OCI-LY1 (cell line): ENCODE measurements around the gene FAM89B.

Source experiments
- CTCF ChIP-seq: fragments of 200-600 bp; sonication (generic), shearing (Covaris generic); IDR thresholded peaks from 2 replicates; pipeline ENCODE4 v1.5.1; 2017; ENCODE audit warnings: mild to moderate bottlenecking, antibody characterized with exemption, low read length, moderate library complexity, mixed read lengths
- EZH2 ChIP-seq: fragments of 200-600 bp; sonication (generic), shearing (Covaris generic); IDR thresholded peaks from 2 replicates; pipeline ENCODE4 v1.8.0; 2017; ENCODE audit warnings: borderline replicate concordance, mixed run types, mild to moderate bottlenecking, antibody characterized with exemption, low read length, moderate library complexity, mixed read lengths

DNA sequence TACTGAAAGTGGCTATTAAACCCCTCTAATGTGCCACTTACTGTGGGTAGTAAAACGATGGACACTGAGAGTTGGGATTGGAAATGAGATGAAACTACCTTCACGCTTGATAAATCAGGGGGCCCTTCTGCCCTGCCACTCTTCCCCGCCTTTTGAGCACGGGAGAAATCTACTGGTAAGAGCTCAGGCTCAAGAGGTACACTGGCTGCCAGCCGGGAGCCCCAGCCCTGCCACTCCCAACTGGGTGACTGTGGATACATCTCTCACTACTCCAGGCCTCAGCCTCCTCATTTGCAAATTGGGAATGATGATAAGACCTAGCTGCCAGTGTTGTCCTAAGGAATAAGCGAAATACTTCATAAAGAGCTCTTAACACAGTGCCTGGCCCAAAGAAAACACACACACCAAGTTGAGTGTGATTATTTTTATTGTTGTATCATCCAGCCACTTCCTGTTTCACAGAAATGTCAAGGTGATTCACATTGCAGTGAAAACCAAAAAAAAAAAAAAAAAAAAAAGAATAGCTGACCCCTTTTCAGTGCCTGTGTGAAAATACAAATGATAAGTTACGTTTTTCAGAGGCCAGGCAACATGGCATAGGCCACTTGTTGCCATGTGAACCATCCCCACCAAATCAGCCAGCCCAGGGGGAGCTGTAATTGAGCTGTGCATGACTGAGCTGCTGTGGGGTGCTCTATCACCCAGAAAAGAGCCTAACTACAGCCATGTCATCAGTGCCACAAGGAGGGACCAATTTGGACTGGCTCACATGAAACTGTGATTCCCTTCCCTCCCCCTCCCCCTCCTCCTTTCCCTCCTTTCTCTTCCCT, 6.5 kb upstream of the FAM89B start:
- TF ChIP-seq CTCF = no peak
- no peak for TF ChIP-seq EZH2
